Activated CD8-positive, alpha-beta memory T cell treated with anti-CD3 and anti-CD28 coated beads, Interleukin-2, amount 50 U/mL, for 48 hours (primary cell): ENCODE measurements around the gene BACH2.
"Not testable (repeated sequence)": the region's sequence is repeated elsewhere in the genome, so short reads cannot be mapped to it uniquely, and the experiment has no call there.

Source experiments
- DNase-seq: peaks from one replicate; pipeline ENCODE4 v3.0.0-alpha.2; 2020

BACH2 gene

DNA sequence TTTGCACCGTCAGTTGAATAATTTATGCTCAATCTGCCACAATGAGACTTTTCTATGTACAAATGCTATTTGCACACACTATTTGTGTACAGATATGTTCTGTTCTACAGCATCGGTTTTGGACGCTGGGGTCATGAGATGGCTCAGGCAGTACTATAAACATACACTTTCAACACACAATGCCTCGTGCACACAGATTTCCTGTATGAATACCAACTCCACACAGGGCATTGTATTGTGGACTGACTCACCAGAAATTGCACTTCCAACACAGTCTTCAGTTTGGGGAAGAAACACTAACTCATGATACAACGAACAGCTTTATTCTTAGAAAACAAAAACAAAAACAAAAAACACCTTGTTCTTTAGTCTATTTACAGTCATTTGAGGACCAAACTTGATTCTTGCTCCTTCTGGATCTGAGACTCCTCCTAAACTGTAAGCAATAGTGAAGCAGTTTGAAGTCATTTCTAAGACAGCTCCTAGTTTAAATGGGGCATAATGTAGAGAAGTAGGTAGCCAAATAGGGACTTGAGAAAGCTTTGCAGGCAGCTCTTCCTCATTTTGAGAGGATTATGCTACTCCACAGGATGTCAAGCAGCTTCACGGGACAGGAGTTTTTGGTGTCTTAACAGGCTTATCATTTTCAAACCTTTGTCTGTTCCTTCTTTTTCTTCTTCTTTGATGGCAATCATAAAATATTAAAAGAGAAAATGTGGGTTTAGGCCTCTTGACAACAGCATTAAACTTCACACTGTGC is 368.7 kb downstream of the BACH2 start:
- no peak for DNase-seq

DNA sequence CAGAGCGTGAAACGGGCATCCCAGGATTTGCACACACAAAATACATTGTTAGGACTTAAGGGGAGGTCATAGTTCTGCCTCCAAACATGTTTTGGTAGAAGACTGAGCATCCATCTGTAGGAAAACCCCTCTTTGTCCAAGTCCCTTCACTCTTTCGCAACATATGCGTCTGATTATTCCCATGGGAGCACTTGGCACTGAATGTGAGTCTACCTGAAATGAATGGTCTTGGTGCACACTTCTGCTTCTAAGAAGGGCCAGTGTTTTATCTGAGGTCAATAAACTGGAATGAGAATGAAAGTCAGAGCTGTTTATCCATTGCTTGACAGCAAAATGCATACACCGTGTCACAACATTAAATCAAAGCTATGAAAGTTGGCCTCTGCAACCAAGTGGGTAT is 369.4 kb downstream of the BACH2 start:
- no peak for DNase-seq

DNA sequence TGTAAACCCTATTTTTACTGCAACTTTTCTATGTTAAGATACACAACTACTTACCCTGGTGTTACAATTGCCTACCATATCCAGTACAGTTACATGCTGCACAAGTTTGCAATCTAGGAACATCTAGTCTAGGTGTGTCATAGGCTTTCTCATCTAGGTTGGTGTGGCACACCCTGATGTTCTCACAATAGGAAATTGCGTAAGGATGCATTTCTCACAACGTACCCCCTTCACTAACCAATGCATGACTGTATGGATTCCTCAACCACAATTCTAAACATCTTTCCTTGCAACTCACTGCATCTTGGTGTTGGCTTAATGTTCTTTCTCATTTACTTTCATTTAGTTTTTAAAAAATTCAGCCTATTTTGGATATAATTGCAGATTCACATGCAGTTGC is 370.8 kb downstream of the BACH2 start:
- no peak for DNase-seq

DNA sequence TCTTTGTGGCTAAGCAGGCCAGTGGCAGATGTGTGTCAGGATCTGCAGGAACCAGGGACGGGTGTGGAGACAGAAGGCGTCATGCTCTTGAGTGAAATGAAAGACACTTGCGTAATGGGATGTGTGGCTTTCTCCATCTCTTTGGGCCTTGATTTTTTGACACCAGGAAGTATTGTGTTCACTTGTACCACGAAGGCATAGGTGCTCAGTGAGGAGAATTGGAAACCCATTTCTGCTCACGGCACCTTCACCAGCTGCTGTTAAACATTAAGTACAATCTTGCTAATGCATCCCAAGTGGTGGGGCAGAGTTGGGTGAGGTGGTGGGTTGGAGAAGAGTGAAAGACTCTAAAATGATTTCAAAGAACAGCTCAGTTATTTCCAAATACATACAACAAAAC is 372.4 kb downstream of the BACH2 start:
- no peak for DNase-seq

DNA sequence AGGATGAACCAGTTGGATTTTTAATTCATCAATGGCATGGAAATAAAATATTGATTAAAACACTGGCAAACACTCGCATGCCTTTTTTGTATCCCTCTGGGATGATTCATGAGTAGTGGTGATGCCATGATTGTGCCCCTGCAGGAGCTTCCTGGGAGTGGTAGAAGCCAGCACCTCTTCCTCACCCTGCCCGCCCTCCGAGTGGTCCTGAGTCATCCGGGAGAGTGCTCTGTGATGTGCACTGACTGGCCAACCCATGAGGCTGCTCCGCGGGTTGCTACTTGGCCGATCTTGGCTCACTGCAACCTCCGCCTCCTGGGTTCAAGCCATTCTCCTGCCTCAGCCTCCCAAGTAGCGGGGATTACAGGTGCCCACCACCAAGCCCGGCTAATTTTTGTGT is 375.0 kb downstream of the BACH2 start:
- no peak for DNase-seq

DNA sequence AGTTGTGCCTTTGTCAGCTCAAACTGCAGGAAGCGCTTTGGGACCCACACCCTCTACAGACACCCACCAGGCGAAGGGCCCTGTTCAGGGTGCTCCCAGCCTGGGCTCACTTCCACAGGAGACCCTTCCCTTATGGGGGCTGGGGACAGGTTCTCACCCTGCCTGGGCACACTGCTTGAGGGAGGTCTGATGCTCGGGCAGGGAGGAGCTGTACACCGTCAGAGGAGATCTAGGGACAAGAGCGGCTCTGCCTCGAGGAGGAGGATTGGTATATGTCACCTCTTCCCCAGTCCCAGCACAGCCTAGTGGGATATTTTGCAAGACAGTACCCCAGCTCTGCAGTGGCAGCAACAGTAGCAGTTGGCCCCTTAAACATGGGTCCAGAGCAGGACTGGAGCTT is 375.4 kb downstream of the BACH2 start:
- DNase-seq, result no peak

DNA sequence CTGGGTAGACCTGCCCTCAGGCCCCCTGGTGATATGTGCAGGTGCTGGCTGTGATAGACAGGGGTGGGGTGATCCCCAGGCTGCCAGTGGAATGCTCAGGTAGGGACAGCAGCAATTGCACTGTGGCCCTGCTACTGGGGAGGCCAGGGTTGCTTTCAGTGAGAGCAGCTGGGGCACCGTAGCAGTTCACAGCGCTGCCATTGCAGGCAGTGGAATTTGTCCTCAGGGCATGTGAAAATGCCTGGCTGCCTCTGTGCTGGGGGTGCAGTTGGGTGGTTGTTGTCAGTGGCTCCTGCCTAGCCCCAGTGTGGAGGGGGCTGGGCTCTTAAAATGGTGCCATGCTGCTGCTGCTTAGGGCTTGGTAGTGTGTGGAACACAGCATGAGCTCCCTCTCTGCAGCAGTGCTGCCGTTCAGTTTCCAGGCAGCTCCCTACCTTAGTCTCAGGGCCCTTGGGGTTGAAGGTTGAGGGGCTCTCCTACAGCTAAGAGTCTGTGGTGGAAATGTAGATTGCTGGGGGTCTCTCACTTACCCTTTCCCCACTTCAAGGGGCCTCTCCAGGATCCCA is 378.8 kb downstream of the BACH2 start:
- DNase-seq, result no peak

DNA sequence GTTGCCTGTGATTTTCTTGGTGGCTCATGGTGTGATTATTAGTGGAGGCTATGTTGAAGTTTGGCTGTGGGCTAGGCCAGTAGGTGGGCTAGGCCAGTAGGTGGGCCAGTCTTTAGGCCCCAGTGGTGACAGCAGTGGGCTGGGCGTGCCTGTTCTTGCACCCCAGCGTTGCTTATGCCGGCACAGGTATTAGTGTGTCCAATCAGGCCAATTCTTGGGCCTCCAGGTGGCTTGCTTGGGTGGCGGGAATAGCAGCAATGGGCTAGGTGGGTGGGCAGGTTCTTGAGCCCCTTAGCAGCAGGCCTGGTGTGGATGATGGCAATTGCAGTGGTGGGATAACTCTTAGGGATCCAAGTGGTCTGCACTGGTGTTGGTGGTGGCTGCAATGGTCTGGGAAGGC is 379.4 kb downstream of the BACH2 start:
- no peak for DNase-seq

DNA sequence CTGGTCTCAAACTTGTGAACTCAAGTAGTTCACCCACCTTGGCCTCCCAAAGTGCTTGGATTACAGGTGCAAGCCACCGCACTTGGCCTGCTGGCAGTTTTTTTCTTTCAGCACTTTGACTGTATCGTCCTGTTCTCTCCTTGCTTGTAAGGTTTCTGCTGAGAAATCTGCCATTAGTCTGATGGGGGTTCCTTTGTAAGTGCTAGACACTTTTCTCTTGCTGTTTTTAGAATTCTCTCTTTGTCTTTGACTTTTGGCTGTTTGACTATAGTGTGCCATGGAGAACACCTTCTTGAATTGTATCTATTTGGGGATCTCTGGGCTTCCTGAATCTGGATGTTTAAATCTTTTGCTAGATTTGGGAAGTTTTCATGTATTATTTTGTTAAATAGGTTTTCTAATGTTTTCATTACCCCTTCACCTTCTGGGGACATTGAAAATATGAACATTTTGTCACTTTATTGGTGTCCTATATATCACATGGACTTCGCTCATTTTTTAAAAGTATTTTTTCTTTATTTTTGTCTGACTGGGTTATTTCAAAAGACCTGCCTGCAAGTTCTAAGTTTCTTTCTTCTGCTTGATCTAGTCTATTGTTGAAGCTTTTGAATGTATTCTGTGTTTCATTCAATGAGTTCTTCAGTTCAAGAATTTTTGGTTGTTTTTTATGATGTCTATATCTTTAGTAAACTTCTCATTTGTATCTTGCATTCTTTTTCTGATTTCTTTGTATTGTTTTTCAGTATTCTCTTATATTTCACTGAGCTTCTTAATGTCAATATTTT is 380.3 kb downstream of the BACH2 start:
- no peak for DNase-seq

DNA sequence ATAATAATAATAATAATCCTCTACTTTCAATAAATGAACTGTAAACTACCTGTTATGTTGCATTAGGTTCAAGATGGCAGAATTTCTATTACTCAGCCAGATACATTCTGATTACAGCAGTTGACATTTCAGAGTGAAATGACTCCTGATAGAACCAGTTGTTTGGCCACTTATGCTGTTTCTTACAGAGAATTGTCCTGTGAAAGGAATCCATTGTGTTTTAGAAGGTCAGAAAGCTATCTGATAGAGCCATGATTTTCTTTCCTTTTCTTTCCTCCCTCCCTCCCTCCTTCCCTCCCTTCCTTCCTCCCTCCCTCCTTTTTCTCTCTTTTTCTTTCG is 385.8 kb downstream of the BACH2 start:
- DNase-seq, result no peak

DNA sequence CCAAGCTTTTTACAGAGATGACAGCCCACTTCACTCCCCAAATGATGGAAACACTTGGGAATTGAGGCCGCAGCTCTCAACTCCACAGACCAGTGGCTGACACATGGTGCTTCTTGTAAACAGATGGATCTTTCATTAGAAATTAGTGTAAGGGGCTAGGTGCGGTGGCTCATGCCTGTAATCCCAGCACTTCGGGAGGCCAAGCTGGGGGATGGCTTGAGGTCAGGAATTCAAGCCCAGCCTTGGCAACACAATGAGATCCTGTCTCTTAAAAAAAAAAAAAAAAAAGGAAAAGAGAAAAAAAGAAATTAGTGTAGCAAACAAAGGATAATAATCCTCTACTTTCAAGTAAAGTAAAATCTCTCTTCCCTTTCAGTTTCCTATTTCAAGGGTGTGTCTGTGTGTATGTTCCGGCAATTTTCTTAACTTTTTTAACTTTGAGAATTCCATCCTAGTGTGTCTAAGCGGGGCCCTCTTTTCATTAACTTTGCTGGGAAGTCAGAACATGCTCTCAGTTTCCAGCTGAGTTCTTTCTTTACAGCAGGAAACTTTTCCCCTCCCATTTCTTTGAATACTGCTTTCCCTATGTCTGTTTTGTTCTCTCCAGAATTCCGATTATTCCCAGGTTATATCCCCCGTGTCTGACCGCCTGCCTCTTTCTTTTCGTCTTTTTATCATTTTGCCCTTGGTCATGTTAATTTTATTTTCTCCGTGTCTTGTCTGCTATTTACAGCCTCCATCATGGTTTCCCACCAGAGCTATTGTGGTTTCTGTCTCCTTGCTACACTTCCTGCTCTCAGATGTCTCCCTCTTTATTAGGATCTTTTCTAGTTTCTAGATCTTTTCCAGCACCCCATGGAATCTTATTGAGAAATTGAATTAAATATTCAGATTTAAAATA is 386.4 kb downstream of the BACH2 start:
- DNase-seq, result not testable (repeated sequence)

DNA sequence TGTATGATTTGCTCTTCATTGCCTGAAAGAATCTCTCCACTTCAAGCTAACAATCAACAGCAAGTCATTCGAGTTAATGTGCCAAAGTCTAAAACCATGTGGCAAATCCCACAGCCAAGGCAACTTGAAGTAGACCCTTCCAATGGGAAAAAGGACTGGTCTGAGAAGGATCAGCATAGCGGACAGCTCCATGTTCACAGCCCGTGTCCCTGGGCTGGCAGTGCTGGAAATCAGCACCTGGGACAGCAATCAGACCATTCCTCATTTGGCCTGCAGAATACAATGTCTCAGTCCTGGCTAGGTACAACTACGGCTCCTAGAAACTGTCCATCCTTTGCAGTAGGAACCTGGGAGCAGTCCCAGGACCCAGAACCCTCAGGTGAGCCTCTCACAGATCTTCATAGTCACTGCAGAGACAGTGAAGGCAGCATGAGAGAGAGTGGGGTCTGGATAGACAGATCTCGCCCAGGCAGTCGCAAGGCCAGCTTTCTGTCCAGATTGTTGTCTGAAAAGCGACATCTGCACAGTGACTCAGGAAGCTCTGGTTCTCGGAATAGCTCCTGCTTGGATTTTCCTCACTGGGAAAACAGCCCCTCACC is 401.3 kb downstream of the BACH2 start:
- DNase-seq, result no peak

DNA sequence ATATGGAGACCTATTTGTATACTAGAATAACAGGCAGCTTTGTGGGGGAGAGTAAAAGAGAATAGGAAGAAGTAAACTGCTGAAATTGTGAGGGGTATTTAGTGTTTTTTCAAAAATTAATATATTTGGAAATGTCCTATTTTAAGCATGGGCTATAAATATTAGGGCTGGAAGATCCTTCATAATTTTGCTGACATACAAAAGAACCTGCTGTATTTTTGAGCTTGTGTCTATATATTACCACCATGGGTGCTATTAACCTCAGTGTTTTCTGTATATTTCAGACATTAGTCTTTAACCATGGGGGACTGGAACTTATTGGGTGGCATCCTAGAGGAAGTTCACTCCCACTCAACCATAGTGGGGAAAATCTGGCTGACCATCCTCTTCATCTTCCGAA is 402.5 kb downstream of the BACH2 start, which contains the start of gene GJA10:
GJA10 (plus strand) TSS at position 301 of the 400 bp plus-strand sequence; CDS start at position 301, 0 bp downstream.
- no peak for DNase-seq

DNA sequence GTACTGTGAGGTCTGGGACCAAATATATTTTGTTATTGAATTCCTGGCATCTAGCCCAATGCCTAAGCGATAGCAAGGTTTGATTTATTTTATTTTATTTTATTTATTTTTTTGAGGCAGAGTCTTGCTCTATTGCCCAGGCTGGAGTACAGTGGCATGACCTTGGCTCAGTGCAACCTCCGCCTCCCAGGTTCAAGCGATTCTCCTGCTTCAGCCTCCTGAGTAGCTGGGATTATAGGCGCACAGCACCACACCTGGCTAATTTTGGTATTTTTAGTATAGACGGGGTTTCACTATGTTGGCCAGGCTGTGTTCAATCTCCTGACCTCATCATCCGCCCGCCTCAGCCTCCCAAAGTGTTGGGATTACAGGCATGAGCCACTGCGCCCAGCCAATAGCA is 404.1 kb downstream of the BACH2 start:
- not testable (repeated sequence) for DNase-seq

DNA sequence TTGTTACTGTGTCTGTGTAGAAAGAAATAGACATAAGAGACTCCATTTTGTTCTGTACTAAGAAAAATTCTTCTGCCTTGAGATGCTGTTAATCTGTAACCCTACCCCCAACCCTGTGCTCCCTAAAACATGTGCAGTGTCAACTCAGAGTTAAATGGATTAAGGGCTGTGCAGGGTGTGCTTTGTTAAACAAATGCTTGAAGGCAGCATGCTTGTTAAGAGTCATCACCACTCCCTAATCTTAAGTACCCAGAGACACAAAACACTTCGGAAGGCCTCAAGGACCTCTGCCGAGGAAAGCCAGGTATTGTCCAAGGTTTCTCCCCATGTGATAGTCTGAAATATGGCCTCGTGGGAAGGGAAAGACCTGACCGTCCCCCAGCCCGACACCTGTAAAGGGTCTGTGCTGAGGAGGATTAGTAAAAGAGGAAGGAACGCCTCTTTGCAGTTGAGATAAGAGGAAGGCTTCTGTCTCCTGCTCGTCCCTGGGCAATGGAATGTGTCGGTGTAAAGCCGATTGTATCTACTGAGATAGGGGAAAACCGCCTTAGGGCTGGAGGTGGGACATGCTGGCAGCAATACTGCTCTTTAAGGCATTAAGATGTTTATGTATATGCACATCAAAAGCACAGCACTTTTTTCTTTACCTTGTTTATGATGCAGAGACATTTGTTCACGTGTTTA is 405.7 kb downstream of the BACH2 start:
- DNase-seq, result not testable (repeated sequence)

DNA sequence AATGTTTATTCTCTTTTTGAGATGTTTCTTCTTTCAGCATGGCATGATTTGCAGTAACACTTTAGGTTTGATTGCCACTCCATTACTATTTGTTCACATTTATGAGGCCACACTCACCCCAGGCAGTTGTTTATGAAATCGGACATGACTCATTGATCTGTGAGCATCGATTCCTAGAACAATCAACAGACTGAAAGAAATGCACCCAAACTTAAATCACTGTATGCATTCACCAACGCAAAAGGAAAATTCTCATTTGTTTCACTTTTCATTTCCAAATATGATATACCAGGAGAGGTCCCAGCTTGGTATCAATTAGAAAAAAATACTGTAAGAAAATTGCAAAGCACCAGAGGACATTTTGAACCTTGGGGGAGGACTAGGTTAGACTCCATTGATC is 407.8 kb downstream of the BACH2 start:
- no peak for DNase-seq

DNA sequence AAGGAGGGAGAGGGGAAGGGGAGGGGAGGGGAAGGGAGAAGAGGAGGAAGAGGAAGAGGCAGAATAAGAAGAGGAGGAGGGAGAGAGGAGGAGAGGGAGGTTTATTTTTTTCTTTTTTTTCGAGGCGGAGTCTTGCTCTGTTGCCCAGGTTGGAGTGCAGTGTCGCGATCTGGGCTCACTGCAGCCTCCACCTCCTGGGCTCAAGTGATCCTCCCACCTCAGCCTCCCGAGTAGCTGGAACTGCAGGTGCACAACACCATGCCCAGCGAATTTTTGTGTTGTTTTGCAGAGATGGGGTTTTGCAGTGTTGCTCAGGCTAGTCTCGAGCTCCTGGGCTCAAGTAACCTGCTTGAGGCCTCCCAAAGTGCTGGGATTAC is 408.5 kb downstream of the BACH2 start:
- no peak for DNase-seq

DNA sequence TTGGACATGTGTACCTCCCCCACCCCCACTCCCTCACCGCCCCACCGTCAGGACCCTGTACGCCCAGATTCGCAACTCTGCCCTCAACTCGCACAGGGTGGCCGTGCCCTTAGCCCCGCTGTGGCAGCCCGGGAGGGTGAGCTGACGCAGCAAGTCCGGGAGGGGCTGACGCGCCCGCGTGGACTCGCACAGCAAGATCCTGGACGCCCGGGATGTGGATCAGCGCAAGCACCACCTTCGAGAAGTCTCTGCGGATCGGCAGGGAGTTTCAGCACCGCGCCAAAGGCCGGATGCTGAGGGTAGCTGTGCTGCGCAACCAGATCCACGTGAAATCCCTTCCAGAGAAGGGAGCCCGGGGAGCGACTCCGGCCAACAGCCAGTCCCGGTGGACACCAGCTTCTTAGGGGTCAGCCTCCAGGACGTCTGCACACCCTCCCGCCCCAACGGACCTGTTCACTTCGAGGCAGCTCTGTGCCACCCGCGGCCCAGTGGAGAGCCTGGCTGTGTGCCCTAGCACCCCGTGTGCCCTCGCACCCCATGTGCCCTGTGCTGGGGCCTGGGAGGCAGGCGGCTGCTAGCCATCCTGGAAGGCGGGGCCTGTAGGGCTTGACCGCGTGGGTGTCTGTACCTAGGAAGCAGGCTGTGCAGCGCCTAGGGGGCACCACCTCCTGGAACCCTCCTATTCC is 409.0 kb downstream of the BACH2 start:
- DNase-seq, result no peak

DNA sequence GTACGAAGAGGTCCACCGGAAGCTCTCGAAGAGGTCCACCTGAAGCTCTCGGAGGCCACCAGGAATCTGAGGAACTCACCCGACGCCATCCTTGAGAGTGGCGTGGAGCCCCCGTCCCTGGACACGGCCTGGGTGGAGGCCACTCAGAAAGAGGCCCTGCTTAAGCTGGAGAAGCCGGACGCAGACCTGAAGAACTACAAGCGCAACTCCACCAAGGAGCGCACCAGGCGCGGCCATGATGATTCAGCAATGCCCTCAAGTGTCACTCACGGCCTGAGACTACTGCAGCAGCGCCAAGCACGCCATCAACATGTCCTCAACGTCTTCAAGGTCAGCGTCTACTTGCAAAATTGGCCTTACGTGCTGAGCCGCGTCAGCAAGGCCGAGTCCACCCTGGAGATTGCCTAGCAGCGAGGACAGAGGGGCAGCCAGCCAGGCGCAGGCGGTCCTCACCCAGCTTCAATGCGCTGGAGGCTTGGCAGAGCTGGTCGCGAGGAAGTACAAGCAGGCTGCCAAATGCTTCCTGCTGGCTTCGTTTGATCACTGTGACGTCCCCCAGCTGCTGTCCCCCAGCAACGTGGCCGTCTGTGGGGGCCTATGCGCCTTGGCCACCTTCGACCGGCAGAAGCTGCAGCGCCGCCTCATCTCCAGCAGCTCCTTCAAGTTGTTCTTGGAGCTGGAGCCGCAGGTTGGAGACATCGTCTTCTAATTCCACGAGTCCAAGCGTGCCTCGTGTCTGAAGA is 410.1 kb downstream of the BACH2 start:
- no peak for DNase-seq
